GM12878 (cell line): ENCODE data around the gene ZNF99. TPM values are rescaled to one million over a fixed set of nuclear protein-coding genes. Genes with fewer than 3 reads are reported as not detected.

Experiments used
- EP300 ChIP-seq, 2 experiments: fragments of 150-350 bp in 1 of 2; IDR thresholded peaks; 2 replicates each; pipeline ENCODE4 v1.6.1; 2011 to 2012; ENCODE audit warnings: low read depth in 2 of 2, low read length in 2 of 2, borderline replicate concordance in 1 of 2, improper control_type of control experiment in 1 of 2, inconsistent platforms in 1 of 2; ENCODE audit not compliant: control insufficient read depth in 1 of 2
- JUNB ChIP-seq: IDR thresholded peaks from 2 replicates; pipeline ENCODE4 v1.6.1; 2016; ENCODE audit warnings: antibody characterized with exemption, mild to moderate bottlenecking
- KAT2A ChIP-seq: conservative IDR thresholded peaks from 2 replicates; pipeline ENCODE4 v1.6.1; 2011; ENCODE audit warnings: low read depth, low read length; ENCODE audit not compliant: control insufficient read depth
- MEF2B ChIP-seq: fragments of 450-650 bp; IDR thresholded peaks from 2 replicates; pipeline ENCODE4 v1.6.1; 2018; ENCODE audit warnings: mild to moderate bottlenecking, moderate library complexity; ENCODE audit not compliant: partially characterized antibody, poor library complexity, severe bottlenecking
- NFXL1 ChIP-seq: fragments of 450-650 bp; IDR thresholded peaks from 2 replicates; pipeline ENCODE4 v1.6.1; 2017; ENCODE audit warnings: antibody characterized with exemption, mild to moderate bottlenecking, borderline replicate concordance
- RUNX3 ChIP-seq: IDR thresholded peaks from 2 replicates; pipeline ENCODE4 v1.6.1; 2012; ENCODE audit warnings: low read length, inconsistent platforms
- SKIL ChIP-seq: fragments of 450-650 bp; IDR thresholded peaks from 2 replicates; pipeline ENCODE4 v1.6.1; 2017; ENCODE audit warnings: mild to moderate bottlenecking, low read depth, inconsistent platforms; ENCODE audit not compliant: poor library complexity, severe bottlenecking
- SUPT20H ChIP-seq: IDR thresholded peaks from 2 replicates; pipeline ENCODE4 v1.6.1; 2011; ENCODE audit warnings: low read depth, mild to moderate bottlenecking, low read length, moderate library complexity, borderline replicate concordance; ENCODE audit not compliant: control insufficient read depth
- ZZZ3 ChIP-seq: IDR thresholded peaks from 2 replicates; pipeline ENCODE4 v1.6.1; 2011; ENCODE audit warnings: low read depth; ENCODE audit not compliant: control insufficient read depth, insufficient read length
- polyA plus RNA-seq, 11 experiments: library from polyadenylated mRNA; depleted of rRNA in 4 of 11; unstranded in 6 of 11; stranded (reverse) in 5 of 11; fragments of >200 nt; fragmentation: Nextera tagmentation in 4 of 11; fragmentation: Illumina TruSeq in 1 of 11; extraction: Ambion mirVana in 4 of 11; extraction: Trizol in 1 of 11; gene quantifications; 1 replicate in 1 of 11; 2 replicates in 10 of 11; pipeline versions ENCODE4 v1.2.1 to v1.2.3, GENCODE V29; 2011 to 2016; ENCODE audit warnings: inconsistent platforms in 2 of 11, missing spikeins in 2 of 11, low read depth in 1 of 11
- total RNA-seq, 4 experiments: library from RNA; depleted of rRNA in 3 of 4; stranded (reverse); fragments of >200 nt in 3 of 4; fragmentation: Illumina TruSeq in 1 of 4; extraction: Trizol in 1 of 4; gene quantifications; 2 replicates each; pipeline versions ENCODE4 v1.2.1 to v1.2.3, GENCODE V29; 2013 to 2021

The ZNF99 gene
- total and polyA plus RNA-seq, 10 of the 15 experiments (the other 5 are each of a cell fraction or from before 2014, with no cell fraction given) = not detected

- TF ChIP-seq SKIL = no peak
- no peak for TF ChIP-seq ZZZ3
- TF ChIP-seq SUPT20H = no peak
- TF ChIP-seq JUNB = no peak
- no peak for TF ChIP-seq EP300 (IDR thresholded peaks at IDR 0.05; ENCODE audit: borderline replicate concordance in 1 of 2, control insufficient read depth in 1 of 2, low read depth in 2 of 2, low read length in 2 of 2)
- no peak for TF ChIP-seq NFXL1
- no peak for TF ChIP-seq RUNX3
- no peak for TF ChIP-seq KAT2A
- TF ChIP-seq MEF2B = no peak
Observed at GRCh38 chr19:22783651-22784410, at the start of gene ZNF99 (continued).
